A673 (cell line): ENCODE data around the gene KAT5.
"Not testable (repeated sequence)": the region's sequence is repeated elsewhere in the genome, so short reads cannot be mapped to it uniquely, and the experiment has no call there.

Source experiments
- CTCF ChIP-seq: fragments of 300-800, 200-600 bp; sonication (generic); conservative IDR thresholded peaks from 2 replicates; pipeline ENCODE4 v1.5.1; 2017; ENCODE audit warnings: low read depth, mild to moderate bottlenecking, antibody characterized with exemption, low read length, moderate library complexity, mixed read lengths
- EZH2 ChIP-seq: fragments of 200-600 bp; sonication (generic); IDR thresholded peaks from 2 replicates; pipeline ENCODE4 v1.6.1; 2017; ENCODE audit warnings: borderline replicate concordance, low read depth, mild to moderate bottlenecking, mixed read lengths, antibody characterized with exemption, low read length; ENCODE audit not compliant: poor library complexity, severe bottlenecking

- not testable (repeated sequence) for TF ChIP-seq CTCF, EZH2
These were observed 55.8 kb downstream of the KAT5 start for GRCh38 chr11:65767806-65768205.
